ENCODE results near the gene TRPV4.
"Not testable (repeated sequence)": the region's sequence is repeated elsewhere in the genome, so short reads cannot be mapped to it uniquely, and the experiment has no call there.

TRPV4 gene

GRCh38 chr12:109858764-109859163 is 25.6 kb upstream of the TRPV4 start:
- DNase-seq: no peak

DNA sequence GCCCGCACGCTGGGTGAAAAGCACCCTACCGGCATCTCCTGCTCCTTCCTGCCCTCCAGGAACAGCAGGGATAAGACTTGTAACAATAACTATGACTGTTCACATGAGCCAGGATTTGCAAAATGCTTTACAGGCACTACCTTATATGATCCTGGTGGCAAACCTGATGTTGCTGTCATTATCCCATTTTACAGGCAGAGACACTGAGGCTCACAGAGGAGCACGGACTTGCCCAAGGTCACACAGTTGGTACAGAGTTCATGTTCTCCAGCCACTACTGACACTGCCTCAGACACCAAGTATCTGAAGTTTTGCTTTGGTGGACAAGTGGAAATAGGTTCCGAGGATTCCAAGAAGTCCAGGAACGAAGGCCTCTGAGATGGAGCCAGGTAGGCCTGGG is 24.5 kb upstream of the TRPV4 start:
- DNase-seq: no peak

DNA sequence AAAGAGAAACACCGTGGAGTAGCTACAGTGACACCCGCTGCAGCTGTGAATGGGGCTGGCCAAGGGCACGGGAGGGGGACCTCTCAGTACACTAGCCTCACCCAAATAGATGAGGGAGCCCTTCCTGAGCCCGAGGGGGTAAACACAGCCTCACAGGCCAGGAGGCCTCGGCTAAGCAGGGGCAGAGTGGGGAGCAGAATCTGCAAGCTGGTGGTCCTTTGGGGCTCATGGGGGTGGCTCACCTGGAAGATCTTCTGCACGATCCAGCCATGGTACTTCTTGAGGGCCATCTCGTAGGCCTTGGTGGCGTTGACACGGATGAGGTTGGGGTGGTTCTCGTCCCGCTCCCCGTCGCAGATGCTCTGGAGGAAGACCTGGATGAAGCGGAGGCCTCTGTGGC is 22.2 kb upstream of the TRPV4 start:
- no peak for DNase-seq

- not testable (repeated sequence) for DNase-seq
Measured at GRCh38 chr12:109850518-109850917, 17.3 kb upstream of the TRPV4 start.

DNA sequence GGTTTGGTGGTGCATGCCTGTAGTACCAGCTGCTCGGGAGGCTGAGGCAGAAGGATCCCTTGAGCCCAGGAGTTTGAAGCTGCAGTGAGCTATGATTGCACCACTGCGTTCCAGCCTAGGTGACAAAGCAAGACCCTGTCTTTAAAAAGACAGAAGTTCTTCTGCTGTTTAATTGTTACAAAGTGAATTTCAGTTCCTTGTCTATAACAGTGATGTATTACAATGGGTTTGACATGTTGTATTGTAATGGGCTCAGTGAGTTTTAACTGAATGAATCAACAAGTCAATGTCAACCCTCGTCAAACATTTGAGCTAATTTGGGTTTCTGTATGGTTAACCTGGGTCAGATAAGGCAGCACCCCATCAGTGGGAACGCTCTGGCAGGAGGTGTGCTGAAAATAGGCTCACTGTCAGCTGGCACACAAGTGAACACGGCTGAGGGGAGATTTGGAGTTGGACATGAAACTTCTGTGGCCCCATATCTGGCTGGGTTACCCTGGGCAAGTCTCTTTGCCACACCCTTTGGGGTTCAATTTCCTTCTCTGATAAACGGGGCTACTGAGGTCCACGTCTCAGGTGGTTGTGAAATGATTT is 14.0 kb upstream of the TRPV4 start:
- DNase-seq: no peak

DNA sequence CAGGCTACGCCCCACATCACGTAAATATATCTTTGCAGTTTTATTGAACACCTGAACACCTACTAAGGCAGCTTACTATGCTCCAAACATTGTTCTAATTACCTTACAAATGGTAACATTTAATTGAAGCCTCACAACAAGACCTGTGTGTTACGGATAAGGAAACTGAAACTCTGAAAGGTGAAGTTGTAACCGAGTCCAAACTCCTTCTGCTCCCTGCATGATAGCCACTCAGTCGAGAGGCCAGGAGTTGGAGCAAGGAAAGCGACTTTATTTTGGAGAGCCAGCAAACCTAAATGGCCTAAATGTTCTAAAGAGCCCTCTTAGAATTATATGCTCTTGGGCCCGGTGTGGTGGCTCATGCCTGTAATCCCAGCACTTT is 12.6 kb upstream of the TRPV4 start:
- DNase-seq: no peak

- DNase-seq: peak; percentile 32
Measured at GRCh38 chr12:109844983-109845823, 12.0 kb upstream of the TRPV4 start.

DNA sequence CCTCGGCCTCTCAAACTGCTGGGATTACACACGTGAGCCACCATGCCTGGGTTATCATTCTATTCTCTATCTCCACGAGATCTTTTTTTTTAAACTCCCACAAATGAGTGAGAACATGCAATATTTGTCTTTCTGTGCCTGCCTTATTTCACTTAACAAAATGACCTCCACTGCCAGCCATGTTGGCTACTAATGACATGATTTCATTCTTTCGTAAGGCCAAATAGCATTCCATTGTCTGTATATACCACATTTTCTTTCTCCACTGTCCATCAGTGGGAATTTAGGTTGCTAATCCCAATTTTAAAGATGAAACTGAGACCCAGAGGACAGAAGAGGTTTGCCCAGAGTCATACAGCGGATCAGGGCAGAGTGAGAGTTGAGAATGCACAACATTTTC is 10.9 kb upstream of the TRPV4 start:
- DNase-seq: no peak

- DNase-seq: no peak
Measured at GRCh38 chr12:109842021-109842420, 8.8 kb upstream of the TRPV4 start.

GRCh38 chr12:109841356-109841755 is 8.2 kb upstream of the TRPV4 start:
- DNase-seq: no peak

GRCh38 chr12:109840305-109841074 is 7.3 kb upstream of the TRPV4 start:
- DNase-seq: no peak

GRCh38 chr12:109839444-109839843 is 6.2 kb upstream of the TRPV4 start:
- DNase-seq: no peak

GRCh38 chr12:109836916-109837315 is 3.7 kb upstream of the TRPV4 start:
- DNase-seq: no peak

DNA sequence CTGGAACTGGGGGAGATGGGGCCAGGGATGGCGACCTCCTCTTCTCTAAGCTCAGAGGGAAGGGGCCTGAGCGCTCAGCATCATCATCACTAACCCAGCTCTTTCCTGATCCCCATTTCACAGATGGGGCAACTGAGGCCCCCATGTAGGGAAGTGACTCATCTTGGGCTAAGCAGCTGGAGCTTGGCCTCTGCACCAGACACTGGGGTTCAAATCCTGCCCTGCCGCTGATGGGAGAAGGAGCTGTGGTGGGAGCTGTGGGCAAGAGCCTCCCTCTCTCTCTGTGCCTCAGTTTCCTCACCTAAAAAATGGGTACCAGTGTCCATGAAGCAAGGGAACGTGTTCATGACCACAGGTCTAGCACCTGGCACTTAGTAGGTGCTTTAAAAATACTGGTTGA is 2.6 kb upstream of the TRPV4 start:
- no peak for DNase-seq

DNA sequence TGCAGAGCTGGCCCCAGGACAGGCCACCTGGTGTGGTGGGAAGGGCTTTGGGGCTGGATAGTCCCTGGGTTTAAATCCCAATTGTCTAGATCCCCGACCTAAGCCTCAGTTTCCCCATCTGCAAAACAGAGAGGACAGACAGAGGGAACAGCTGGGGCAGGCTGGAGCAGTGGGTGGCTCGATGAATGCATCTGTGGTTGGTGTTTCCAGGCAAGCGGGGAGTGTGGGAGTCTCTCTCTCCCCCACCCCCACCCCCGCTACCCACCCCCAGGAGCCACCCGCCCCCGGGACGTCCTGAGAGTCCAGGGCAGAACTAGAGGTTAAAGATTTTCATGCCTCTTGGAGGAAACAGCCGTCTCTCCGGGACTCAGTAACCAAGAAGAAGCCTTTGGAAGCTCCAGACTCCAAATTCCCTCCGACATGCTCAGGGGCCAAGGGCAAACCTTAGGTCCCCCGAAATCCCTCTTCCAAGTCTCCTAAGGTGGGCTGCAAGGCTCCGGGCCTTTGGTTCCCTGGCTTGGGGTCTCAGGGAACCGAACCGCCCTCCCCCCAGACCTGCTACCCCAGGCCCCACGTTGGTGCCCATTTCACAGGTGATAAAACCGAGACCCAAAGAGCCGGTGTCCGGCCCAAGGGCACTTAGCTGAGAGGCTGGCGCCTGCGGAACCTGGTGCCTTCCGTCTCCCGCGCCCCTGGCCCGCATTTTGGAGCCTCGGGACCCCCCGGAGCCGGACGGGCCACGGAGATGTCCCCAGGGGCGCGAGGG is 474 bp downstream of the TRPV4 start:
- no peak for DNase-seq

DNA sequence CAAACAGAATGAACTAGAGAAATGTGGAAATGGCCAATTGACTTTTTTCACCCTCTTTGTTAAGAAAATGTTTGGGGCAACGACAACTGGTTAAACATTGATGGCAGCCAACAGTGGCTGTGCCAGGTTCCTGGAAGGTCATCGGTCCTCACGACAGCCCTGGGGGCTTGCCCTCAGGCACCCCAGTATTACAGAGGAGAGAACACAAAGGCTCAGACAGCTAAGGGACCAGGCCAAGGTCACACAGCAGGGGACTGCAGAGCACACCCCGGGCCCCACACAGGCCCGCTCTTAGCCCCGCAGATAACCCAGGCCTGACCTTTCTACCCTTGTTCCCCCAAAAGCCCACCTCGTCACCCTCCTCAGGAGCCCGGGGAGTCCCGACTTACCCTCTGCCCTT is 1.3 kb downstream of the TRPV4 start:
- DNase-seq: no peak

DNA sequence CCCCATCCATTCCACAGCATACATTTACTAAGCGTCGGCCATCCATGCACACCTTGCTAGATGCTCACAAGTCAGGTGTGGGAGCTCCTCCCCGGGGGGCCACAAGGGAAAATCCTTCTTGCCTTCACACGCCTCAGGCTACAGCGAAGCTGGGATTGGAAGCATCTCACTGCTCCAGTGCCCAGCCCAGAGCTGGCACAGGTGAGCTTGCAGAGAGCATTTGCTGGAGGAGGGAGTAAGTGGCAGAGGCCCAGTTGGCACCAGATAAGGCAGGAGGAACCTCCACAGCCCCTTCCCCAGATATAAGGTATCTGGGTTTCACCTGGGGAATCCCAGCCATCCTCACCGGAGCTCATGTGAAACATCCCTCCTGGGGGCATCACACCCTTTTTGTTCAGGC is 1.8 kb downstream of the TRPV4 start:
- no peak for DNase-seq

DNA sequence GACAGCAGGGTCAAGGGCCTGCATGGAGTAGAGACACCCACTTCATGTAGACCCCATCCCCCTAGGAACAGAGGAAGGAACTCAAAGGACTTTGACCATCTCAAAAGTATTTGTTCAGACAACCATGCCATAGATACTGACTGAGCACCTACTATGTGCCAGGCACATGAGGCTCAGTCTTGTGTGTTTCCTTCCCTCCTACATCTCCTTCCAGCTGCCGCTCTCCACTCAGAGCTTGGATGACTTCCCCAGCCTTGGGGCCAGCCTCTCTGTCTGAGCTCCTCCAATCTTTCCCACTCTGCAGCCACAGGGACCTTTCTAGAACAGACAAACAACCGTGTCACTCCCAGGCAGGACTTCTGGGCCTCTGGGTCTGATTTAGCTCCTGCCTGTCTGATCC is 2.5 kb downstream of the TRPV4 start:
- DNase-seq: no peak

GRCh38 chr12:109830267-109830666 is 2.9 kb downstream of the TRPV4 start:
- DNase-seq: no peak

GRCh38 chr12:109829667-109830066 is 3.5 kb downstream of the TRPV4 start:
- DNase-seq: no peak

DNA sequence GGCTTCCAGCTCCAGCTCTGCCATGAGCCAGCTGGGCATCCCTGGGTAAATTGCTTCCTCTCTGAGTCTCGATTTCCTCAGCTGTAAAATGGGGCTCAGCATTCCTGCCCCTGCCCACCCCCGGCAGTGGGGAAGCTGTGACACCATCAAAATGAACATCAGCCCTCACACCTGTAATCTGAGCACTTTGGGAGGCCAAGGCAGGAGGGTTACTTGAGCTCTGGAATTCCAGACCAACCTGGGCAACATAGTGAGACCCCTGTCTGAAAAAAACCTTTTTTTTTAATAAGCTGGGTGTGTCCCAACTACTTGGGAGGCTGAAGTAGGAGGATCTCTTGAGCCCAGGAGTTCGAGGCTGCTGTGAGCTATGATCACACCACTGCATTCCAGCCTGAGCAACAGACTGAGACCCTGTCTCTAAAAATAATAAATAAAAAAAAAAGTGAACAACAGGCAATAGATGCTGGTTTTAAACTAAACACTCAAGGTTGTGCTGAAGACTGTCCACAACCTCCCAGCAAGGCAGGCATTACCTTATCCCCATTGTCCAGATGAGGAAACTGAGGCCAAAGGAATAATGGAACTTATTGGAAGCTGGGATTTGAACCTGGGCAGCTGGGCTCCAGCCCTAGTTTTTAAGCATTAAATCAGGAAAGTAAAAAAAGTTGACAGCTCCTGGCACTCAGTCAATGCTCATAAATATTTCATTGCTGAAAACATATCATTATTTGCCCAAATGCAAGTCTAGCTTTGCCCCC is 4.3 kb downstream of the TRPV4 start:
- DNase-seq: no peak

Measured in NCI-H446 treated with DMSO at 0.1 percent for 48 hours (cell line).